BE2C (cell line): ENCODE data around the gene PLD2.

ENCODE experiments used
- DNase-seq: peaks from one replicate; pipeline ENCODE4 v3.0.0-alpha.2; 2020
- H3K27me3 ChIP-seq: fragments of 250-450 bp; sonication (Bioruptor Pico); 2 replicates; pipeline ENCODE4 v1.5.1; 2020; ENCODE audit warnings: mild to moderate bottlenecking
- H3K36me3 ChIP-seq: fragments of 250-450 bp; sonication (Bioruptor Pico); 2 replicates; pipeline ENCODE4 v1.5.1; 2020; ENCODE audit warnings: mild to moderate bottlenecking
- H3K4me1 ChIP-seq: fragments of 250-450 bp; sonication (Bioruptor Pico); 2 replicates; pipeline ENCODE4 v1.5.1; 2020
- H3K4me3 ChIP-seq: 2 replicates; pipeline ENCODE4 v1.5.1; 2011; ENCODE audit warnings: low read depth, low read length
- H3K9me3 ChIP-seq: fragments of 250-450 bp; sonication (Bioruptor Pico); 2 replicates; pipeline ENCODE4 v1.5.1; 2020
- CTCF ChIP-seq: IDR thresholded peaks from 2 replicates; pipeline ENCODE4 v1.5.1; 2012; ENCODE audit warnings: mild to moderate bottlenecking, low read depth, low read length

Gene PLD2

GRCh38 chr17:4788807-4789700 lies 17.9 kb upstream of the PLD2 start, which contains the start of gene GLTPD2:
Gene GLTPD2, plus strand, starts transcription at chr17:4788964. Its CDS starts 48 bp downstream, at chr17:4789012.
- Histone ChIP-seq H3K27me3 (peaks cover 41% of the 10 kb centered on the region), H3K36me3 (no peaks in the 10 kb centered on the region), H3K4me3 (peak within 1 kb of the TSS; percentile 53), H3K4me1 (no peaks in the 10 kb centered on the region), H3K9me3 (no peaks in the 10 kb centered on the region)
- DNase-seq: no peak
- TF ChIP-seq CTCF: no peak

- H3K4me1 ChIP-seq: no peaks in the 10 kb centered on the region
- DNase-seq: no peak
- peak overlapping the region; percentile 53 for H3K4me3 ChIP-seq
- no peak for TF ChIP-seq CTCF
- H3K36me3 ChIP-seq: no peaks in the 10 kb centered on the region
- H3K9me3 ChIP-seq: no peaks in the 10 kb centered on the region
- H3K27me3 ChIP-seq: peaks cover 35% of the 10 kb centered on the region
Observed at GRCh38 chr17:4789701-4789950, 17.3 kb upstream of the PLD2 start.

- DNase-seq: peak; percentile 86
- peaks cover 30% of the 10 kb centered on the region for H3K27me3 ChIP-seq
- H3K4me1 ChIP-seq: no peaks in the 10 kb centered on the region
Observed at GRCh38 chr17:4789951-4790704, 16.8 kb upstream of the PLD2 start.

DNA sequence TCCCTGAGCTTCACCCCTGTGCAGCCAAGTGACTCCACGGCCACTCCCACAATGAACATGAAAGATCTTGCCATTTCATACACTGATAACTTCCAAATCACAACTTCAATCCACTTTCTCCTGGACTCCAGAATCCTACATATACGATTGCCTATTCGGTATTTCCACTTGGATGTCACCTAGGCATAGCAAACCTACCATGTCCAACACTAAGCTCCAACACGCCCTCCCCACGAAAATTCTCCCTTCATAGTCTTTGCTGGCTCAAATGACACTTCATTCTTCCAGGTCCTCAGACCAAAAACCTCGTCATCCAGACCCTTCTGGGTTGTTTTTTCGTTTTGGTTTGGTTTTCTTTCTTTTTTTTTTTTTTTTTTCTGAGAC lies 16.3 kb upstream of the PLD2 start:
- no peak for TF ChIP-seq CTCF
- no peaks in the 10 kb centered on the region for H3K4me1 ChIP-seq
- H3K4me3 ChIP-seq: peak overlapping the region; percentile 59
- H3K36me3 ChIP-seq: no peaks in the 10 kb centered on the region
- DNase-seq: no peak
- no peaks in the 10 kb centered on the region for H3K9me3 ChIP-seq
- peaks cover 24% of the 10 kb centered on the region for H3K27me3 ChIP-seq

More at GRCh38 chr17:4789951-4790704, 16.8 kb upstream of the PLD2 start:
- peak; percentile 49 for TF ChIP-seq CTCF
- H3K9me3 ChIP-seq: no peaks in the 10 kb centered on the region
- H3K36me3 ChIP-seq: no peaks in the 10 kb centered on the region
- H3K4me3 ChIP-seq: peak overlapping the region; percentile 59

- Histone ChIP-seq H3K4me3 (no peak overlapping the region), H3K9me3 (no peaks in the 10 kb centered on the region), H3K4me1 (no peaks in the 10 kb centered on the region), H3K36me3 (no peaks in the 10 kb centered on the region; the same call in 1 of the 2 replicates), H3K27me3 (no peaks in the 10 kb centered on the region)
- TF ChIP-seq CTCF: no peak
- no peak for DNase-seq
Observed at GRCh38 chr17:4795168-4795567, 11.8 kb upstream of the PLD2 start.

DNA sequence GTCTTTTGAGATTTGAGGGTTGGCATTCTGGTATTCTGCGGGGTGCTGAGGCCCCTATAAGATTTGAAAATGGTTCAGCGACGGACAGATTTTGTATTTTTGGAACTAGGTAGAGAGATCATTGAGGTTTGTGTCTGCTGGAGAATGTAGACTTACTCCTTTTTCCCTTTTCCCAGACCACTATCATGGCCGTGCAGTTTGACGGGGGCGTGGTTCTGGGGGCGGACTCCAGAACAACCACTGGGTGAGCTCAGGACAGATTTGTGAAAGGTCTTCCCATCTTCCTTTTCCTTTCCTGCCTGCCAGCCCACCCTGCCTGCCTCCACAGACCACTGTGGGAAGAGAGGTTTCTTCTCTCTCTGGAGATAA lies 10.4 kb upstream of the PLD2 start:
- peak; percentile 41 for DNase-seq
- no peaks in the 10 kb centered on the region for H3K27me3 ChIP-seq
- TF ChIP-seq CTCF: no peak
- H3K4me1 ChIP-seq: no peaks in the 10 kb centered on the region
- H3K4me3 ChIP-seq: peak overlapping the region; percentile 95
- H3K36me3 ChIP-seq: no peaks in the 10 kb centered on the region; the same call in 1 of the 2 replicates
- no peaks in the 10 kb centered on the region for H3K9me3 ChIP-seq
